NCI-H1436 (cell line): ENCODE results near the gene CCL5.
A peak's percentile ranks its signal among the peaks of the same experiment; 100 is the strongest.

Experiments
- DNase-seq: peaks from one replicate; lab custom pipeline; 2025; lab: John Stamatoyannopoulos, UW

The CCL5 gene

DNA sequence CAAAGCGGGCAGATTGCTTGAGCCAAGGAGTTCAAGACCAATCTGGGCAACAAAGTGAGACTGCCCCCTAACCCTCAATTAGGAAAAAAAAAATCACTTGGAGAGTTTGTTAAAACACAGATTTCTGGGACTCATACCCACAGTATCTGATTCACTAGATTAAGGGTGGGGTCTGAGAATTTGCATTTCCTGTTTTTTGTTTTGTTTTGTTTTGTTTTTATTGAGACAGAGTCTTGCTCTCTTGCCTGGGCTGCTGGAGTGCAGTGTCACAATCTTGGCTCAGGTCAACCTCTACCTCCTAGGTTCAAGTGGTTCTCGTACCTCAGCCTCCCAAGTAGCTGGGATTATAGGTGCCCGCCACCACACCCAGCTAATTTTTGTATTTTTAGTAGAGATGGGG, 12.6 kb downstream of the CCL5 start:
- no peak for DNase-seq

DNA sequence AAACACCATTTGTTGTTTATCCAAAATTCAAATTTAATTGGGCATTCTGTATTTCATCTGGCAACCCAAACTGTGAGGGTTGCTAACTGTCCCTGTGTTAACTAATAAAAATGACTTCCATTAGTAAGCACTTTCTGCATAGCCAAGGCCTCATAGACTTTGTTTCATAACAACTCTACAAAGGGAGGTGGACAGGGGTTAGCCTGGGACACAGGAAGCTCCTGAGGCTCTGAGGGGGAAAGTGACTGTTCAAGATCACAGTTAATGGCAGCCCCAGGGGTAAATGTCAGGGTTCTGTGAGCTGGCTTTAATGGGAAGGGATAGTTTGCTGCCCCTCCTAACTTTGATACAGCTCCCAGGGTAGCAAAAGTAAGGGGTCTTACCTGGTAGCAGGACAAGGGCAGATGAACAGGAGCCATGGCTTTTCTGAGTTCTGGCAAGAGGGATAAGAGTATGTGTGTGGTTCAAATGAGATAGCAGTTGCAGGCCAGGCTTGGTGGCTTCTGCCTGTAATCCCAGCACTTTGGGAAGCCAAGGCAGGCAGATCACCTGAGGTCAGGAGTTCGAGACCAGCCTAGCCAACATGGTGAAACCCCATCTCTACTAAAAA, 13.7 kb downstream of the CCL5 start:
- no peak for DNase-seq

DNA sequence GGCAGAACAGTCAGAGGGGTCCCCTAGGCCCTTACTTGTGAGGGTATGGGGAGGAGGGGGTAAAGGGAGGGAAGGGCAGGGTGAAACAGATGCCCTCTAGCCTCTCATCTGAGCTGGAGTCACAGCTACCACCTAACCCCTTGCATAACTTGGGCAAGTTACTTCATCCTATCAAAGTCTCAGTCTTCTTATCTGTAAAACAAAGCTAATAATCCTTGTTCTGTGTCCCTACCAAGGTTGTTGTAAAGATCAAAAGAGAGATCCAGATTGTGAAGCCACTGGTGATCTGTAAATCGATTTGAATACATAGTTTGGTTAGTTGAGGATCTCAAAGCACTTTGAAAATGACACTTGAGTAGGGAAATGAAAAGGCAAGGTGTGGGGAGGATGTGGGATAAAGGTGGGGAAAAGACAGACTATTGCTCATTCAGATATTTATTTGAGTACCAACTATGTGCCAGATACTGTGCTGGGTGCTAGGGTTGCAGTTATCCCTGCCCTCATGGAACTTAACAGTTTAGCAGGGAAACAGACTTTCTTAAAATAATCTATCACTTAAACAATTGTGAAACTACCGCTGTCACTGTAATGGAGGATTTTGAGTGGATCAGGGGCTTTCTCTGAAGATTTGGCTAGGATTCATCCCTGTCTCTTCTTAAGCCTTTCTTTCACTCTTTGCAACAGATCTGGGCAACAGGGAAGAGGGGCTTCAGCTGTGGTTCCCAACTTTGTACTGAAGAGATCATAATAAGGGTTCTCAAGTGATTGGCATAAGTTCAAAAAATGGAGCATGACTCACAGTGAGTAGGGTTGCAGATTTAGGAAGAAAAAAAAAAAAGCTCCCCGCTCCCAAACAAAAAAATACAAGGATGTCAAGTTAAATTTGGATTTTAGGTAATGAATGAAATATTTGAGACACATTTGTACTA, 14.5 kb downstream of the CCL5 start:
- no peak for DNase-seq

DNA sequence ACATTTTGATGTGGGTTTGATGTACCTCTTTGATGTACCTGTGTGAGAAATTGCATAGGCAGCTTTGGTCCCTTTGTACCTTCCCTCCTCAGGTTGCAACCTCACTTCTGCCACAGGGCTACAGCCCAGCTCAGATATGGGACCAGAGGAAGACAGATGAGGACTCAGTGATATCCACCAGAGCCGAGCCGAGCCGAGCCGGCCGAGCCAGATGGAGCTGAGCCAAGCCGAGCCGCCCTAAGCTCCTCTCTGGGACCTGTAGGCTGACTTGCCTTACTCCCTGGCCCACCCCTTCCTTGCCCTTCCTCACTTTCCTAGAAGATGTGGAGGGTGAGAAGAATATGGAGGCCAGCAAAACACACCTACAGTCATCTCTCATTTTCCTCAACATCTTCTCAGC, 15.3 kb downstream of the CCL5 start:
- no peak for DNase-seq

DNA sequence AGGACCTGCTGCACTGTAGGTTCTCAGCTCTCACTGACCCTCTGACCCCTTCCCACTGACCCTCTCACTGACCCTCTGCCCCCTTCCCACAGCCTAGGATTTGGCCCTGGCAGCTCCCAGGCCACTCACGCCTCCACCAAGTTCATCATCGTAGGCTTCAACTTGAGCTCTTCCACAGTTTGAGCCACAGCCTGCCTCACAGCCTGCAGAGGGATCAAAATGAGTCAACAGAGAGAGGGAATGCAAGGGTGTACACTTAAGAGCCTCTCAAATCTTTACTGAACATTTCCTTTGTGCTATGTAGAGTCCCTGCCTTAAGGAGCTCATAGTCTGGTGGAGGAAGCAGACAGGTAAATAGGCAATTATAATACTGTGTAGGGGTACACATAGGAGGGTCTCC, 23.6 kb downstream of the CCL5 start:
- no peak for DNase-seq

DNA sequence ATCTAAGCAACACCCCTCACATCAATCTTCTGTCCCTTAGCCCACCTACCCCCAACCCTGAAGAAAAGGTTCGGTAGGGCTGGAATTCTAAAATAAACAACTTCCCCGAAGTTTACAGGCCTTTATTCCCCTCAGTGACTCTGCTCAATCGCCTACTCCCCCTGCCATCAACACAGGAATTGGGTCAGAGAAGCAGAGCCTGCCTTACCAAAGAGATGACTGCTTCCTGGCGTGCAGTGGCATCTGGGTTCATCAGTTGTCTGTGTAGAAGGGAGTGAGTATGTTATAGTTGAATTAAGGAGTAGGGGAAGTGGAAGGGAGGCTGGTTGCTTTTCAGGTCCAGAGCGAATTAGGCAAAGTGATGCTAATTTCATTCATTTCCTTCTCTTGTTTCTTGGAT, 24.2 kb downstream of the CCL5 start:
- no peak for DNase-seq

DNA sequence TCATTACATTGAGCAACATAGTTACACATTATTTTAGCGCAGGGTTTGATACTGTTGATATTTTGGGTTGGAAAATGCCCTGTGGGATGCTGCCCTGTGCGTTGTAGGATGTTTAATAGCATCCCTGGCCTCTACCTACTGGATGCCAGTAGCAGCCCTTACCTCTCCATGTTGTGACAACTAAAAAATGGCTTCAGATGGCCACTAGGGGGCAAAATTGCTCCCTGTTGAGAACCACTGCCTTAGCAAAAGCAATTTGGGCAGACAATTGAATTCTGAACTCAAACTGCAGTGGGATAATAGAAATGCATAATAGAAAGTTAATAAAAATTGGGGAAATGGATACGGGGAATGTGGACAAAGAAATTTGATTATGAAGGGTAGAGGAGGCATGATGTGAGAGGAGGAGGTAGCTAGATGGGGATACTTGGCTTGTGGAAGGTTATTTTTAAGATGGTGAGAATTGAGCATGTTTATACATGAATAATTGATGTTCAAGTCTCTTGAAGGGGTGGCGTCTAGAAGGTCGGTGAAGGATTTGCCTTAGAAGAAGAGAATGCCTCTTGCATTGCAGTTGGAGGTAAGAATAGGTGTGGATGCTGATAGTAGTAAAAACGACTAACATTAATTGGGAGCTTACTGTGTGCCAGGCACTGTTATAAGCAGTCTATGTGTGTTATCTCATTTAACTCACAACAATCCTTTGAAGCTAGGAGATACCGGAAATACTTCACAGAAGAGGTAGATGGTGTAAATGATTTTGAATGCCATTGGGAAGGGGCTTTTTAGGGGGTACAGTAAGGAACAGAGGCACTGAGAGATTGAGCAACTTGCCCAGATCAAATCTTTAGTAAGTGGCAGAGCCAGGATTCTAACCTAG, 30.5 kb downstream of the CCL5 start:
- DNase-seq: peak; percentile 59

DNA sequence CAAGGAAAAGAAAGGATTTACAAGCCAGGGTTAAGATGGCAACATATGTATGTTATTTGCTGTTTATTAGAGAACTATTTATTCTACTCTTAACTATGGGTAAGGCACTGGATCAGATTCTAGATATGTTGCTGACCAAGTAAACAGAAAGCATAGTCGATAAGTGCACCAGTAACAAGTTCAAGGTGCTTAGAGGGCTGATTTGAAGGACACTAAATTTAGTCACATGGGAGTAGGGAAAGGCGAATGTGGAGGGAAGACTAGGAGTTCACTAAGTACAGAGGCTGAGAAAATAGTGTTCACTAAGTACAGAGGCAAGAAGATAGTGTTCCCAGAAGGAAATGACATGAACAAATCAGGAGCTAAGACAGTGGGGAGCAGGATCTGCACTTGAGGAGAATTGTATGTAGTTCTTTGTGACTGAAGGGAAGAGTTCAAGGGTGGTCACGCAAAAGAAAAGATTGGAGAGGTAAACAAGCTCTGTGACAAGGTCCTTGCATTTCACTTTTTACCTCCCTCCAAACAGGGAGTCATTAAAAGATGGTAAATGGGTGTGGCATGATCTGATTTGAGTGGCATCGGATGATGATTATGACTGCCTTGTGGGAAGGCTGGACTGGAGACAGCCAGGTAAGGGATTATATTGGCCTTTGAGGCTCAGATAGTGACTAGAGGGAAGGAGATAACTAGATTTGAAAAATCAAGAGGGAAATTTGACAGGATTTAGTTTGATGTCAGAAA, 32.4 kb downstream of the CCL5 start:
- no peak for DNase-seq

DNA sequence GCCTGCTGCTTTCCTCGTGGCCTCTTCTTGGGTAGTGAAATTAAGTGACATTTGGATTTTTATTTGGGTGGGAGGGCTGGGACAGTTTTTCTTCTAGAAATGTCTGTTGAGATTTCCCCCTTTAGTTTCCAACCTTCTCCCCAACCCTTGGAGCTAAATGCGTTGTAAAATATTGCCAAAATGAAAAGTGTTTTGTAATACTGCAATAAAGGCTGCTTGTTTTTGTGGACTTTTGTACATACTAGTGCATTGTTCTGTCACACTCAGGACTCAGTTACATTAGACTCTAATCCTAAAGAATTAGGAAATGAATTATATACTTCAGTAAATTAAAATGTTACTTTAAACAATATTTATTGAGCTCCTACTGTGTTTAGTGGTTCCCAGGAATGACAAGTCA, 33.2 kb downstream of the CCL5 start:
- no peak for DNase-seq

DNA sequence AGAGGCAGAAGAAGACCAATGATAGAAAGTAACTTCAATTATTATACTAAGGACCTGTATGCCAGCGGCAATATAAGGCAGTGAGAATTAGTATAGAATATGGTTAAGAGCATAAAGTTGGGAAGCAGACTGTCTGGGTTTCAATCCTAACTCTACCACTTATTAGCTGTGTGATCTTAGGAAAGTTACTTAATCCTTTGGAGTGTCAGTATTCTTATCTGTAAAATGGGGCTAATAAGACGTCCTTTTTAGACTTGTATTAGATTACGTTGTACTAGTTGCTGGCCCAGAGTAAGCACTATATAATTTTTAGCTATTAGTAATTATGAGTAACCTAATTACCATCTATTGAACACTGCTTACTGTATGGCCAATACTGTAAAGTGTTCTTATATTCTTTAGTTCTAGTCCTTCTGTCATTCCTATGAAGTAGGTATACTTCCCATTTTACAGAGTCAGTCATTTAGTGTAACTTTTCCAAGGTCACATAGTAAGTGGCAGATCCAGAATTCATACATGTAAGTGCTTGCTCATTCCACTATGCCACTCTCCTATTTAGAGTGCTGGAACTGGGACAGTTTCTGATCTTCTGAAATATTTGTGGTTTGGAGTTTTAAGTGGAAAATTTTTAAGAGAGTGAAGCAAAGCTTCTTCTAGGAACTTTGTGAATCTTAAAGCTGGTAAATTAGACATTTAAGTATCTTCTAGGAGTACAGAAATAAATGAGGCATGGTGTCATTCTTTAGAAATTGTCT, 33.9 kb downstream of the CCL5 start:
- DNase-seq: no peak

DNA sequence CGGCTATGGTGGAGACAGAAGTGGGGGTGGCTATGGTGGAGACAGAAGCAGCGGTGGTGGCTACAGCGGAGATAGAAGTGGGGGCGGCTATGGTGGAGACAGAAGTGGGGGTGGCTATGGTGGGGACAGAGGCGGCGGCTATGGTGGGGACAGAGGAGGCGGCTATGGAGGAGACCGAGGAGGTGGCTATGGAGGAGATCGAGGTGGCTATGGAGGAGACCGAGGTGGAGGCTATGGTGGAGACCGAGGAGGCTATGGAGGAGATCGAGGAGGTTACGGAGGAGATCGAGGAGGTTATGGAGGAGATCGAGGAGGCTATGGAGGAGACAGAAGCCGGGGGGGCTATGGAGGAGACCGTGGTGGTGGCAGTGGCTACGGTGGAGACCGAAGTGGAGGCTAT, 35.6 kb downstream of the CCL5 start:
- no peak for DNase-seq

DNA sequence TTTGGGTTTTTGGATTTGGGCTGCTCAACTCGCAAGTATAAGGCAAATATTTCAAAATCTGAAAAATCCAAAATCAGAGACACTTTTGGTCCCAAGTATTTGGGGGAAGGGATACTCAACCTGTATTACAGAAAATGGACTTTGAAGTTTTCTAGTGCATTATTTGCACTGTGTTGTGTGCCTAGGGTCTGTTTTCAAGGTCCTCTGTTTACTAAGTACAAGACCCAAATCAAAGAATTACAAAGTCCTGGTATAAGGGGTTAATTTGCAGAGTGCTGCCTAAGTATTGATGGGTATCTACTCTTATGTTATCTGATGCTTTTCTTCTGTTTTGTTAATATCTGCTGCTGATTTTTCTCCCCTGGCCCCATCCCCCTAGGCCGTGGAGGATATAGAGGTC, 36.5 kb downstream of the CCL5 start:
- DNase-seq: no peak

DNA sequence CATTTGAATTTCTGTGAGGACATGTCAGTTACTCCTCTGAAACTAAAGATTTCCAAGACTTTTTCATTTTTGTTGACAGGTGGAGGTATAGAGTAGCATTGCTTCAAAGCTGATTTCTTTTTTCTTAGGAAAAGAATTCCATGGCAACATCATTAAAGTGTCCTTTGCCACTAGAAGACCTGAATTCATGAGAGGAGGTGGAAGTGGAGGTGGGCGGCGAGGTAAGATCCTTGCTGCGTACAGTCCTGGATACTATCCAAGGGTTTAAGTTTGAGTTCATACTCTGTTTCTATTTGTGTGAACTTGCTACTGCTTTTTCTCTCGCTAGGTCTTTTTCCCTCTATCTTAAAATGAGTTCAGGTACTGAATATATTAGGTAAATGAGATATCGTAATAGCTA, 37.9 kb downstream of the CCL5 start:
- DNase-seq: no peak

DNA sequence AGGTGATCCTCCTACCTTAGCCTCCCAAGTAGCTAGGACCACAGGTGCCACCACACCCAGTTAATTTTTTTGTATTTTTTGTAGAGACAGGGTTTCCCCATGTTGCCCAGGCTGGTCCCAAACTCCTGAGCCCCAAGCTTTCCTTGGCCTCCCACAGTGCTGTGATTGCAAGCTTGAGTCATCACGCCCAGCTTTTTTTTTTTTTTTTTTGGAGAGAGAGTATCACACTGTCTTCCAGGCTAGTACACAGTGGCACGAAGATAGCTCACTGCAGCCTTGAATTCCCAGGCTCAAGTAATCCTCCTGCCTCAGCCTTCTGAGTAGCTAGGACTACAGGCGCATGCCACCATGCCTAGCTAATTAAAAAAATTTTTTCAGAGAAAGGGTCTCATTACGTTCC, 38.7 kb downstream of the CCL5 start:
- no peak for DNase-seq

DNA sequence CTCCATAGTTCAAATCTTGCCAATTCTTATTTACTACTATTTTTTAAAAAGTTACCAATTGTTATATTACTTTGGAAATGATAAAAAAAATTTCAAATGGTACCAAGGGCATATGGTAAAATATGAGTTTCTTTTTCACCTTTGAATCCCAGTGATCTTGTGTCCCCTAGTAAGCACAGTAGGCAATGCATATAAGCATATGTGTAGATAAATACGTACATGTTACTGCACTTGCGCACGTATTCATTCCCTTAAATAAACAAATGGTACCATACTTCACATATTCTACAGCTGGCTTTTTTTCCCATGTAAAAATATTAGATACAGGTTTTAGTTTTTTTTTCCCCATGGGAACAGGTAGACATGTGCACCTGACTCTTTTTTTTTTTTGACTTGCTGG, 39.1 kb downstream of the CCL5 start:
- DNase-seq: no peak

DNA sequence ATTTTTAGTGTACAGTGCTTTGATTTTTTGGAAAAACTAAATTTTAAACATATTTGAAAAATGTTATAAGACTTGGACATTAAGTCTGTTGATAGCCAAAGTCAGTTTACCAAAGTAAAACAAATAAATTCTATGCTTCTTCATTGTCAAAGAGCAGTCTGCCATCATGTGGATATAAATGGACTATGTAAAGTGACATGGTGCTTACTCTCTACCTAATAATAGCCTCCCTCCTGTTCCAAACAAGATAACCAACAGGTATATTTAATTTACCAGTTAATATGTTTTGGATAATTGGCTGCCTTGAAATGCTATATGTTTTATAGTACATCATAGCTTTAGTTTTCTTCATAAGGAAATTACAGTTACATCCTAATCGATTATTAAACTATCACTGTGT, 55.0 kb downstream of the CCL5 start:
- no peak for DNase-seq
